Fibroblast of lung (primary cell): Measurements from ENCODE around the gene CHD2. TPM values are rescaled to one million over a fixed set of nuclear protein-coding genes. Genes with fewer than 3 reads are reported as not detected.

Source experiments
- DNase-seq, 2 donors: peaks; one replicate each; pipeline versions ENCODE4 v3.0.0 to v3.0.0-alpha.2; 2010; ENCODE audit warnings: low read depth in 2 of 2
- H2AFZ ChIP-seq: 2 replicates; pipeline ENCODE4 v1.5.1; 2012; ENCODE audit warnings: low read length, control low read depth, inconsistent platforms
- H3K27ac ChIP-seq: 2 replicates; pipeline ENCODE4 v1.5.1; 2011; ENCODE audit warnings: low read length, control low read depth; ENCODE audit not compliant: insufficient read depth
- H3K27me3 ChIP-seq: 2 replicates; pipeline ENCODE4 v1.5.1; 2011; ENCODE audit warnings: mild to moderate bottlenecking, low read length; ENCODE audit not compliant: control insufficient read depth, insufficient read depth
- H3K36me3 ChIP-seq: 2 replicates; pipeline ENCODE4 v1.5.1; 2011; ENCODE audit warnings: low read length; ENCODE audit not compliant: control insufficient read depth, insufficient read depth
- H3K4me1 ChIP-seq: 2 replicates; pipeline ENCODE4 v1.5.1; 2011; ENCODE audit warnings: low read length; ENCODE audit not compliant: control insufficient read depth, insufficient read depth; ENCODE audit errors: extremely low read depth
- H3K4me2 ChIP-seq: 2 replicates; pipeline ENCODE4 v1.5.1; 2011; ENCODE audit warnings: low read length, control low read depth; ENCODE audit not compliant: insufficient read depth; ENCODE audit errors: extremely low read depth
- H3K4me3 ChIP-seq, 4 experiments: fragments of 200-600 bp in 1 of 4; sonication (generic) in 1 of 4; replicated peaks in 1 of 4; 2 replicates each; pipeline ENCODE4 v1.5.1; 2011 to 2016; ENCODE audit warnings: low read length in 4 of 4, low read depth in 3 of 4, mild to moderate bottlenecking in 3 of 4, control low read depth in 2 of 4, inconsistent platforms in 1 of 4, mixed read lengths in 1 of 4; ENCODE audit not compliant: insufficient read depth in 1 of 4; ENCODE audit errors: control extremely low read depth in 1 of 4
- H3K79me2 ChIP-seq: 2 replicates; pipeline ENCODE4 v1.5.1; 2012; ENCODE audit warnings: mild to moderate bottlenecking, low read length, inconsistent platforms; ENCODE audit not compliant: control insufficient read depth, insufficient read depth
- H3K9ac ChIP-seq: 2 replicates; pipeline ENCODE4 v1.5.1; 2011; ENCODE audit warnings: mild to moderate bottlenecking, low read length, control low read depth; ENCODE audit not compliant: insufficient read depth
- H3K9me3 ChIP-seq: 2 replicates; pipeline ENCODE4 v1.5.1; 2012; ENCODE audit warnings: low read depth, low read length; ENCODE audit not compliant: control insufficient read depth, insufficient read depth
- H4K20me1 ChIP-seq: 2 replicates; pipeline ENCODE4 v1.5.1; 2011; ENCODE audit warnings: low read length; ENCODE audit not compliant: control insufficient read depth, insufficient read depth; ENCODE audit errors: extremely low read depth
- CTCF ChIP-seq, 2 donors: IDR thresholded peaks in 1 of 2; conservative IDR thresholded peaks in 1 of 2; 1 replicate in 1 of 2; 2 replicates in 1 of 2; pipeline ENCODE4 v1.5.1; 2011 to 2012; ENCODE audit warnings: low read length in 2 of 2, control low read depth in 1 of 2, inconsistent platforms in 1 of 2, low read depth in 1 of 2, mild to moderate bottlenecking in 1 of 2
- EZH2 ChIP-seq: IDR thresholded peaks from 2 replicates; pipeline ENCODE4 v1.5.1; 2012; ENCODE audit warnings: low read length, control low read depth, mild to moderate bottlenecking; ENCODE audit errors: missing control alignments
- polyA plus RNA-seq, 2 donors: library from polyadenylated mRNA; depleted of rRNA in 1 of 2; stranded (reverse) in 1 of 2; unstranded in 1 of 2; fragments of >200 nt; gene quantifications; 2 replicates each; pipeline ENCODE4 v1.2.1, GENCODE V29; 2011 to 2012; ENCODE audit warnings: missing spikeins in 1 of 2
- total RNA-seq: library from RNA; depleted of rRNA; stranded (reverse); fragments of >200 nt; gene quantifications from 2 replicates; pipeline ENCODE4 v1.2.1, GENCODE V29; 2014

The CHD2 gene
- total and polyA plus RNA-seq, 2 donors (not counting 1 experiment from before 2014, with no cell fraction given) = 36.5 to 92.5 TPM

DNA sequence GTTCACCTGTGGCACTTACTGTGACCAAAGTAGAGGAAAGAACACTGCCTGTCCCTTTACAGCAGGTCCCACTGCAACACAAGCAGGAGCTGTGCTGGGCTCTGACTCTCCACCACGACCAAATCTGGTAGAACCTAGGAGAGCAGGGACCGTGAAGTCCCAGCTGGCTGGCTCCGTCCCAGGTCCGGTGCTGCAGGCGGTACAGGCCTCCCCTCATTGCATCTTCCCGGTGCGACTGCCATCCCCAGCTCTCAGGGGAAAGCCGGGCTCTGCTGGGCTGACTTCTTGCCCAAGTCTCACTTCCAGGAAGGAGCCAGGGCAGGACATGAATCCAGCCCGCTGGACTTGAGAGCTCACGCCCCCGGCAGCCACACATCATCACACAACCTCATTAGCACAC lies 155.1 kb downstream of the CHD2 start:
- H3K79me2 ChIP-seq = no peaks in the 10 kb centered on the region
- H3K4me3 ChIP-seq = no peak overlapping the region
- no peaks in the 10 kb centered on the region for H4K20me1 ChIP-seq
- H3K36me3 ChIP-seq = no peaks in the 10 kb centered on the region
- no peak for TF ChIP-seq CTCF (conservative IDR thresholded peaks at IDR 0.05 in 1 of 2, IDR thresholded peaks at IDR 0.05 in 1 of 2; ENCODE audit: low read depth in 1 of 2, low read length in 2 of 2)
- no peak for TF ChIP-seq EZH2
- H3K27me3 ChIP-seq = no peaks in the 10 kb centered on the region
- no peaks in the 10 kb centered on the region for H3K4me1 ChIP-seq
- H3K9me3 ChIP-seq = no peaks in the 10 kb centered on the region
- H3K27ac ChIP-seq = no peak overlapping the region
- H3K9ac ChIP-seq = no peak overlapping the region
- no peak overlapping the region for H2AFZ ChIP-seq
- no peak for DNase-seq
- H3K4me2 ChIP-seq = no peak overlapping the region

DNA sequence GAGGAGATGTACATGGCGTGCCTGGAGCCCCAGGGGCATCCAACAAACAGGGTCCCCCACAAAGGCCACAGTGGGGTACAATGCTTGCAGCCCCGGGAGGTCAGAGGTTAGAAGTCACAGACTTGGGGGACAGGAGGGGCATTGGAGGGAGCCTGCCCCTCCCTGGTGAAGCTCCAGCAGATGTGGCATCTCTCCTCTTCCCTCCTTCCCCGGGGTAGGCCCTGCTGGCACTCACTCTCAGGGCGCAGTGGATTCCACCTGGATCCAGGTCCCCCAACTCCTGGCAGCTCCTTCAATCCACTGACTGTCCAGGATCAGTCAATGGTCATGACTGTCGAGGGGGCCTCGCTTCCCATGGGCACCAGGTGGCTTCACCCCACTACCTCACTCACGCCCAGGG lies 156.7 kb downstream of the CHD2 start:
- DNase-seq = no peak
- no peaks in the 10 kb centered on the region for H3K9me3 ChIP-seq

DNA sequence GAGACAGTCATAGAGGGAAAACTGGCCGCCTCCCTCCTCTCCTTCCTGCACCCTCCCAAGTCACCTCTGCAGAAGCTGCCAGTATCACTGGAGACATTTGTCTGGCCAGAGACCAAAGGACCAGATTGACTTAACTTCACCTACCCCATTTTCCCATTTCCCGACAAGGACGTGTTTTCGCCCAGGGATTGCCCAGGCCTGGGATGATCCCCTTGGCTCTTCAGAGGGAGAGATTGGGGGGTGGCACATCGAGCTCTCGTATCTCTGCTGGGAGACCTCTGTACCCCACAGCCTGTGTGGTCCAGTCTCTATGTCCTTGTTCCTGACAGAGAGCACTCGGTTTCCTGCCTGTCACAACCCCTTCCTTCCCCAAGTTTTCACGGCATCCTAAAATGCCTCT lies 157.5 kb downstream of the CHD2 start:
- Histone ChIP-seq H3K4me3 (no peak overlapping the region), H4K20me1 (no peaks in the 10 kb centered on the region), H3K9me3 (no peaks in the 10 kb centered on the region), H3K27ac (no peak overlapping the region), H3K9ac (no peak overlapping the region), H3K4me1 (no peaks in the 10 kb centered on the region), H3K27me3 (no peaks in the 10 kb centered on the region), H3K79me2 (no peaks in the 10 kb centered on the region), H2AFZ (no peak overlapping the region), H3K36me3 (no peaks in the 10 kb centered on the region), H3K4me2 (no peak overlapping the region)
- no peak for TF ChIP-seq EZH2
- TF ChIP-seq CTCF (conservative IDR thresholded peaks at IDR 0.05 in 1 of 2, IDR thresholded peaks at IDR 0.05 in 1 of 2; ENCODE audit: low read depth in 1 of 2, low read length in 2 of 2) = no peak
- no peak for DNase-seq

More for the DNA sequence above, 156.7 kb downstream of the CHD2 start:
- H3K9ac ChIP-seq = no peak overlapping the region
- no peak overlapping the region for H3K4me2 ChIP-seq
- H3K4me1 ChIP-seq = no peaks in the 10 kb centered on the region
- H3K4me3 ChIP-seq = no peak overlapping the region
- no peaks in the 10 kb centered on the region for H3K27me3 ChIP-seq
- no peak overlapping the region for H2AFZ ChIP-seq
- no peaks in the 10 kb centered on the region for H3K36me3 ChIP-seq
- H4K20me1 ChIP-seq = no peaks in the 10 kb centered on the region
- TF ChIP-seq EZH2 (no peak), CTCF (conservative IDR thresholded peaks at IDR 0.05 in 1 of 2, IDR thresholded peaks at IDR 0.05 in 1 of 2; ENCODE audit: low read depth in 1 of 2, low read length in 2 of 2) (no peak)
- no peaks in the 10 kb centered on the region for H3K79me2 ChIP-seq
- H3K27ac ChIP-seq = no peak overlapping the region
